Subcutaneous abdominal adipose tissue (tissue), 5 donors: ENCODE data around the gene NAT16.
"Not testable (repeated sequence)": the region's sequence is repeated elsewhere in the genome, so short reads cannot be mapped to it uniquely, and the experiment has no call there.

ENCODE experiments used
- H3K27ac ChIP-seq: one replicate; pipeline ENCODE4 v1.7.0; 2013; ENCODE audit warnings: low read depth, mild to moderate bottlenecking, inconsistent platforms, low read length, moderate library complexity
- H3K27me3 ChIP-seq, 5 donors: one replicate each; pipeline ENCODE4 v1.7.0; 2013; ENCODE audit warnings: low read length in 5 of 5, inconsistent platforms in 1 of 5; ENCODE audit not compliant: control insufficient read depth in 5 of 5, insufficient read depth in 4 of 5
- H3K36me3 ChIP-seq, 5 donors: one replicate each; pipeline ENCODE4 v1.7.0; 2013; ENCODE audit warnings: low read length in 5 of 5; ENCODE audit not compliant: control insufficient read depth in 5 of 5, insufficient read depth in 5 of 5
- H3K4me1 ChIP-seq, 5 donors: one replicate each; pipeline ENCODE4 v1.7.0; 2013; ENCODE audit warnings: low read length in 5 of 5, mild to moderate bottlenecking in 3 of 5, moderate library complexity in 1 of 5; ENCODE audit not compliant: control insufficient read depth in 5 of 5, insufficient read depth in 5 of 5
- H3K4me3 ChIP-seq, 5 donors: one replicate each; pipeline ENCODE4 v1.7.0; 2013; ENCODE audit warnings: low read length in 5 of 5, low read depth in 1 of 5
- H3K9ac ChIP-seq, 5 donors: one replicate each; pipeline ENCODE4 v1.7.0; 2013; ENCODE audit warnings: low read length in 5 of 5, mild to moderate bottlenecking in 4 of 5, moderate library complexity in 3 of 5
- H3K9me3 ChIP-seq, 5 donors: one replicate each; pipeline ENCODE4 v1.7.0; 2013; ENCODE audit warnings: low read length in 5 of 5; ENCODE audit not compliant: control insufficient read depth in 5 of 5
- donor health status: healthy.
- donor health status: healthy.
- donor health status: healthy.
- donor health status: healthy.
- donor health status: healthy.

NAT16 gene

DNA sequence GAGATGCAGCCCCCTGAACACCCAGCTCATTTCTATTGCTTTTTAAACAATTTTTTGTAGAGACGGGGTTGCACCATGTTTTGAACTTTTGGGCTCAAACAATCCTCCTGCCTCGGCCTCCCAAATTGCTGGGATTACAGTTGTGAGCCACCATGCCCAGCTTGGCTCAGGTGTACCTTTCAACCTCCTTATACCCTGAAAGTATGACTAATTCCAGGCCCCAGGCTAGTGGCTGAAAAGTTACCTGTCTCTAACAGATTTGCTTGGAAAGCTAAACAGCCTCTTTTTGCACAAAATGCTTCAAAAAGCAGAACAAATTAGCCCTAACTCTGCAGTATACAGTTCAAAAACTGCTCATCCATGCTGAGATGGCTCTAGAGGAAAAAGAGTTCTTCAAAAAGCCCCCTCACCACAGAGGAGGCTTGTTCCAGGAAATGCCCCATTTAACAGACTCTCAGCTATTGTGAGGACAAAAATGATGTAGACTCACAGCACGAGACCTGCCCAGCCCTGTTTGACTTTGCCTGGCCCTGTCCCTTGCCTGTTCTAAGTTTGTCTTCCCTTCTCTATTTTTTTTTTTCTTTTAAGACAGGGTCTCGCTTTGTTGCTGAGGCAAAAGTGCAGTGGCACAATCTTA lies 39.2 kb downstream of the NAT16 start:
- H3K27ac ChIP-seq = no peak overlapping the region
- H3K36me3 ChIP-seq = no peaks in the 10 kb centered on the region
- H3K9me3 ChIP-seq = no peaks in the 10 kb centered on the region
- no peak overlapping the region for H3K4me3 ChIP-seq
- peak overlapping the region in 1 of 5 donors; percentile 20 for H3K9ac ChIP-seq
- peaks cover 0 to 10% (median 7%) of the 10 kb centered on the region in 5 donors for H3K4me1 ChIP-seq
- H3K27me3 ChIP-seq = peaks cover 0 to 5% (median under 1%) of the 10 kb centered on the region in 5 donors

DNA sequence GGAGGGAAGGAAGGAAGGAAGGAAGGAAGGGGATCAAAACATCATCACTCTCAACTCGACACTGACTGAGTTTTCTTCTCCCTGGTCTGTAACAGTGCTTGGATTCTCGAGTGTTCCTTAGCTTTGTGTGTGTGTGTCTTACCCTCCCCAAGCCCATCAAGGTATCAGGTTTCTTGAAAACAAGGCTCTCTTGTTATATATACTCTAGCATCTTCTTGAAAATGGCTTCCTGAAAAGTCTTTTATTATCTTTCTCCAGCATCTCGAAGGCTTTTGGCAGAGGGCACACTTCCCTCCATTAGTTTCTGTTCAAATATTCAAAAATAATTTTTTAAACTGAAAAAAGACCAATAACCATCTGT lies 39.8 kb downstream of the NAT16 start:
- Histone ChIP-seq H3K9ac (peak overlapping the region in 1 of 5 donors; percentile 20), H3K4me1 (peaks cover 0 to 10% (median 7%) of the 10 kb centered on the region in 5 donors), H3K27me3 (peaks cover 0 to 3% (median 0%) of the 10 kb centered on the region in 5 donors), H3K9me3 (no peaks in the 10 kb centered on the region), H3K36me3 (no peaks in the 10 kb centered on the region), H3K27ac (no peak overlapping the region), H3K4me3 (no peak overlapping the region)

DNA sequence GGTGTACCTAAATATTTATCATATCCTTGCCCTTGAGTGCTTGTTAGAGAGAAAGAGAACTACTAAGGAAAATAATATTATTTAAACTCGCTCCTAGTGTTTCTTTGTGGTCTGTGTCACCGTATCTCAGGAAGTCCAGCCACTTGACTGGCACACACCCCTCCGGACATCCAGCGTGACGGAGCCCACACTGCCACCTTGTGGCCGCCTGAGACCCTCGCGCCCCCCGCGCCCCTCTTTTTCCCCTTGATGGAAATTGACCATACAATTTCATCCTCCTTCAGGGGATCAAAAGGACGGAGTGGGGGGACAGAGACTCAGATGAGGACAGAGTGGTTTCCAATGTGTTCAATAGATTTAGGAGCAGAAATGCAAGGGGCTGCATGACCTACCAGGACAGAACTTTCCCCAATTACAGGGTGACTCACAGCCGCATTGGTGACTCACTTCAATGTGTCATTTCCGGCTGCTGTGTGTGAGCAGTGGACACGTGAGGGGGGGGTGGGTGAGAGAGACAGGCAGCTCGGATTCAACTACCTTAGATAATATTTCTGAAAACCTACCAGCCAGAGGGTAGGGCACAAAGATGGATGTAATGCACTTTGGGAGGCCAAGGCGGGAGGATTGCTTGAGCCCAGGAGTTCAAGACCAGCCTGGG lies 41.8 kb downstream of the NAT16 start:
- Histone ChIP-seq H3K4me3 (peak overlapping the region in 3 of 5 donors; percentile 20 to 22 (median 22)), H3K27me3 (peaks cover 0 to 7% (median 0%) of the 10 kb centered on the region in 5 donors), H3K4me1 (peaks cover 0 to 10% (median 7%) of the 10 kb centered on the region in 5 donors), H3K27ac (peak overlapping the region; percentile 57), H3K9ac (peak overlapping the region in 2 of 5 donors; percentile 14 to 39), H3K36me3 (peaks cover 0 to 3% (median 0%) of the 10 kb centered on the region in 5 donors), H3K9me3 (no peaks in the 10 kb centered on the region)

DNA sequence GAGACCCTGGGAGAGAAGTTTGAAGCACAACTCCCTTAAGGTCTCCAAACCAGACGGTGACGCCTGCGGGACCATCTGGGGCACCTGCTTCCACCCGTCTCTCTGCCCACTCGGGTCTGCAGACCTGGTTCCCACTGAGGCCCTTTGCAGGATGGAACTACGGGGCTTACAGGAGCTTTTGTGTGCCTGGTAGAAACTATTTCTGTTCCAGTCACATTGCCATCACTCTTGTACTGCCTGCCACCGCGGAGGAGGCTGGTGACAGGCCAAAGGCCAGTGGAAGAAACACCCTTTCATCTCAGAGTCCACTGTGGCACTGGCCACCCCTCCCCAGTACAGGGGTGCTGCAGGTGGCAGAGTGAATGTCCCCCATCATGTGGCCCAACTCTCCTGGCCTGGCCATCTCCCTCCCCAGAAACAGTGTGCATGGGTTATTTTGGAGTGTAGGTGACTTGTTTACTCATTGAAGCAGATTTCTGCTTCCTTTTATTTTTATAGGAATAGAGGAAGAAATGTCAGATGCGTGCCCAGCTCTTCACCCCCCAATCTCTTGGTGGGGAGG lies 42.4 kb downstream of the NAT16 start:
- no peaks in the 10 kb centered on the region for H3K9me3 ChIP-seq
- H3K4me1 ChIP-seq = peaks cover 0 to 10% (median 7%) of the 10 kb centered on the region in 5 donors
- peaks cover 0 to 3% (median 0%) of the 10 kb centered on the region in 5 donors for H3K27me3 ChIP-seq
- peaks cover 0 to 5% (median 0%) of the 10 kb centered on the region in 5 donors for H3K36me3 ChIP-seq
- peak overlapping the region in 3 of 5 donors; percentile 14 to 39 (median 16) for H3K9ac ChIP-seq
- peak overlapping the region in 2 of 5 donors; percentile 20 to 22 for H3K4me3 ChIP-seq
- H3K27ac ChIP-seq = peak overlapping the region; percentile 57

DNA sequence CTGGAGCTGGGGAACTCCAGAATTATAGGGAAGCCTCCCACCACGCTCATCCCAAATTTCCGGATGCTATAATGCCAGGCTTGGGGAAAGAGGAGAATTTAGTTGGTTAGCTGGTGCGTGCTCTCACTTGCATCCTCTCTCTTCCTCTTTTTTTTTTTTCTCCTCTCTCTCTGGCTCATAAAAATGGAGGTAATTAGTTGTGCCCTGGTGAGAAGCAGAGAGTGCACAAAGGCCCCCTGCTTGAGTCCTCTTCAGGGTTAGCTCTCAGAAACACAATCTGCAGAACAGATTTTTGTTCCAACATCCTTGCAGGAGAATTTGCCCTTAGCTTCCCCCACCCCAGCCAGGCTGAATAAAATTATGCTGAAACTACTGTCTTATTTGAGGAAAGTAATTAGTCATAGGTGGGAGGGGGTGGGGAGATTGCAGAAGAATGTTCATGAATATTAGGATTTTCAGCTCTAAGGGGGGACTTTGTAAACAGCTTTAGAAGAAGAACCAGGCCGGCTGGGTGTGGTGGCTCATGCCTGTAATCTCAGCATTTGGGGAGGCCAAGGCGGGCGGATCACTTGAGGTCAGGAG lies 45.6 kb downstream of the NAT16 start:
- H3K27me3 ChIP-seq = peaks cover 0 to 11% (median 0%) of the 10 kb centered on the region in 5 donors
- H3K9ac ChIP-seq = no peak overlapping the region
- H3K4me3 ChIP-seq = no peak overlapping the region
- peaks cover 0 to 7% (median 3%) of the 10 kb centered on the region in 5 donors for H3K36me3 ChIP-seq
- no peaks in the 10 kb centered on the region for H3K9me3 ChIP-seq
- no peak overlapping the region for H3K27ac ChIP-seq
- H3K4me1 ChIP-seq = peaks cover 0 to 10% (median 7%) of the 10 kb centered on the region in 5 donors

DNA sequence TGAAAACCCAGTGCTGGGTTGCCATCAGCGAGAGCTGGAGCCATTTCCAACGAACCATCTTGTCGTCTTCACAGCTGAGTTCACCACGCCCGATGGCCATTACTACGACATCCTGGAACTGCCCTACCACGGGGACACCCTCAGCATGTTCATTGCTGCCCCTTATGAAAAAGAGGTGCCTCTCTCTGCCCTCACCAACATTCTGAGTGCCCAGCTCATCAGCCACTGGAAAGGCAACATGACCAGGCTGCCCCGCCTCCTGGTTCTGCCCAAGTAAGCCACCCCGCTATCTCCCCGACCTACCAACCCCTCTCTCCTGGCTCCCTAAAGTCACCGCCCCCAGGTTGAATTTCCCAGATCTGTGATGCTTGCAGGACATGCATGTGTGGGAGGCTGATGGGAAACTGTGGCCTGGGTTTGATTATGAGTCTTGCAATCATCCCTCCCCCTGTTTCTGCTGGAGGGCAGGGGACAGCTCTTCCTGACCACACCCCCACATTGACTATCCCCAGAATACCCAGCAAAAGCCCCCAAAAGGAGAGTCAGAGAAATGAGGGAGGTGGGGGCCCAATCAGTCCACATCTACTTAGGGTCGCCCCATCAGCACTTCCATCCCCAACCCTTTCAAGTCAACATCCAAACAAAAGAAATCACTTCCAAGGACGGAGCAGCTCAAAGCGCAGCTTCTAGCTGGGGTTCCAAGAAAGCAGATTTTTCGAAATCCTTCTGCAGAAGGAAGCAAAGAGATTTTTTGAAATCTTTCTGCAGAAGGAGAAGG lies 46.3 kb downstream of the NAT16 start:
- Histone ChIP-seq H3K4me3 (no peak overlapping the region), H3K27ac (no peak overlapping the region), H3K36me3 (peaks cover 0 to 7% (median 3%) of the 10 kb centered on the region in 5 donors), H3K27me3 (peaks cover 0 to 11% (median 0%) of the 10 kb centered on the region in 5 donors), H3K9me3 (no peaks in the 10 kb centered on the region), H3K4me1 (peaks cover 0 to 10% (median 7%) of the 10 kb centered on the region in 5 donors), H3K9ac (no peak overlapping the region)

DNA sequence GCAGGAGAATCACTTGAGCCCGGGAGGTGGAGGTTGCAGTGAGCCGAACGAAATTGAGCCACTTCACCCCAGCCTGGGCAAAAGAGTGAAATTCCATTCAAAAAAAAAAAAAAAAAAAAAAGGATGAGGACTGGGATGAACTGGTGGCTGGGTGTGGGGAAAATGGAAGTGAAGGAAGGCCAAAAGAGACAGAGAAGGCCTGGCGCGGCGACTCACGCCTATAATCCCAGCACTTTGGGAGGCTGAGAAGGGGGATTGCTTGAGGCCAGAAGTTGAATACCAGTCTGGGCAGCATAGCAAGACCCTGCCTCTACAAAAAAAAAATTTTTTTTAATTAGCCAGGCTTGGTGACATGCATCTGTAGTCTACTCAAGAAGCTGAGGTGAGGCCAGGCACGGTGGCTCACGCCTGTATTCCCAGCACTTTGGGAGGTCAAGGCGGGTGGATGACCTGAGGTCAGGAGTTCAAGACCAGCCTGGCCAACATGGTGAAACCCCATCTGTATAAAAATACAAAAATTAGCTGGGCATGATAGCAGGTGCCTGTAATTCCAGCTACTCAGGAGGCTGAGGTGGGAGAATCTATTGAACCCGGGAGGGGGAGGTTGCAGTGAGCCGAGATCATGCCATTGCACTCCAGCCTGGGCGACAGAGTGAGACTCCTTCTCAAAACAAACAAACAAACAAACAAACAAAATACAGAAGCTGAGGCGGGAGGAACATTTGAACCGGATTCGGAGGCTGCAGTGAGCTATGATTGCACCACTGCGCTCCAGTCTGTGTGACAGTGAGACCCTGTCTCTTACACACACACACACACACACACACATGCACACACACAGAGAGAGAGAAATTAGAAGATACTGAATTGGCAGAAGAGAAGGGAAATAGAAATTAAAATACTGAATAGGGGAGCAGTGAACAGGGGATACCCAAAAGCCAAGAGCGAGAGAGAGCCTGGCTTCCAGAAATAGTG lies 47.2 kb downstream of the NAT16 start:
- peaks cover 0 to 11% (median 0%) of the 10 kb centered on the region in 5 donors for H3K27me3 ChIP-seq
- peaks cover 0 to 10% (median 7%) of the 10 kb centered on the region in 5 donors for H3K4me1 ChIP-seq
- H3K9me3 ChIP-seq, H3K9ac ChIP-seq, H3K4me3 ChIP-seq, H3K27ac ChIP-seq, H3K36me3 ChIP-seq: not testable (repeated sequence)

DNA sequence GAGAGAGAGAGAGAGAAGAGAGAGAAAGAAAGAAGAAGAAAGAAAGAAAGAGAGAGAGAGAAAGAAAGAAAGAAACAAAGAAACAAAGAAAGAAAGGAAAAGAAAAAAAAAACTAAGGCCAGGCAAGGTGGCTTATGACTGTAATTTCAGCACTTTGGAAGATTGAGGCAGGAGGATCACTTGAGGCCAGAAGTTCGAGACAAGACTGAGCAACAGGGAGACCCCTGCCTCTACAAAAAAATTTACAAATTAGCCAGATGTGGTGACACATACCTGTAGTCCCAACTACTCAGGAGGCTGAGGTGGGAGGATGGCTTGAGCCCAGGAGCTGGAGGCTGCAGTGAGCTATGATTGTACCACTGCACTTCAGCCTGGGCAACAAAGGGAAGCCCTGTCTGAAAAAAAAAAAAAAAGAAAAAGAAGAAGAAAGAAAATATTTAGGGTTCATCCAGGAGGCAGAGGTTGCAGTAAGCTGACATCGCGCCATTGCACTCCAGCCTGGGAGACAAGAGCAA lies 50.4 kb downstream of the NAT16 start:
- peaks cover 0 to 7% (median 3%) of the 10 kb centered on the region in 5 donors for H3K36me3 ChIP-seq

More for the DNA sequence above, 50.4 kb downstream of the NAT16 start:
- Histone ChIP-seq H3K27me3 (peaks cover 0 to 17% (median 4%) of the 10 kb centered on the region in 5 donors), H3K9me3 (no peaks in the 10 kb centered on the region), H3K4me1 (peaks cover 5 to 33% (median 27%) of the 10 kb centered on the region in 5 donors), H3K9ac (no peak overlapping the region), H3K27ac (no peak overlapping the region), H3K4me3 (no peak overlapping the region)
